Activated T-helper 2 cell treated with anti-CD3 and anti-CD28 coated beads, Interferon-gamma antibody, Interleukin-2, Interleukin-4, amounts not matched to agents 10 μg/mL and 5 μg/mL and 100 μg/mL, durations not matched to agents 14 hours and 24 hours and 36 hours (primary cell): Measurements from ENCODE around the gene TIMM9. TPM values are rescaled to one million over a fixed set of nuclear protein-coding genes. Genes with fewer than 3 reads are reported as not detected.
"Not testable (repeated sequence)": the region's sequence is repeated elsewhere in the genome, so short reads cannot be mapped to it uniquely, and the experiment has no call there.

Experiments used
- DNase-seq: peaks from one replicate; pipeline ENCODE4 v3.0.0; 2021; ENCODE audit warnings: low spot score
- H3K27ac Mint-ChIP-seq: one replicate; pipeline ENCODE4 v1.8.0; 2021; ENCODE audit warnings: mixed read lengths
- H3K27me3 Mint-ChIP-seq: one replicate; pipeline ENCODE4 v1.8.0; 2021; ENCODE audit warnings: low read depth, mixed read lengths
- H3K36me3 Mint-ChIP-seq: one replicate; pipeline ENCODE4 v1.8.0; 2021; ENCODE audit warnings: low read depth, mixed read lengths
- H3K4me1 Mint-ChIP-seq: one replicate; pipeline ENCODE4 v1.8.0; 2021; ENCODE audit warnings: low read depth, mixed read lengths
- H3K4me3 Mint-ChIP-seq: one replicate; pipeline ENCODE4 v1.8.0; 2021; ENCODE audit warnings: low read depth, mild to moderate bottlenecking, moderate library complexity, mixed read lengths
- H3K9me3 Mint-ChIP-seq: one replicate; pipeline ENCODE4 v1.8.0; 2021; ENCODE audit warnings: mixed read lengths
- intact Hi-C: fragments of 100-400 bp; cut with micrococcal nuclease; formaldehyde crosslinking; loops from one replicate; pipeline ENCODE4 v1.15.1; 2023
- total RNA-seq: library from RNA; stranded (reverse); gene quantifications from 2 replicates; pipeline ENCODE4 v1.2.3, GENCODE V29; 2022

TIMM9 gene
- total RNA-seq, 1 donor from 2014 or later, result 65.1 TPM

DNA sequence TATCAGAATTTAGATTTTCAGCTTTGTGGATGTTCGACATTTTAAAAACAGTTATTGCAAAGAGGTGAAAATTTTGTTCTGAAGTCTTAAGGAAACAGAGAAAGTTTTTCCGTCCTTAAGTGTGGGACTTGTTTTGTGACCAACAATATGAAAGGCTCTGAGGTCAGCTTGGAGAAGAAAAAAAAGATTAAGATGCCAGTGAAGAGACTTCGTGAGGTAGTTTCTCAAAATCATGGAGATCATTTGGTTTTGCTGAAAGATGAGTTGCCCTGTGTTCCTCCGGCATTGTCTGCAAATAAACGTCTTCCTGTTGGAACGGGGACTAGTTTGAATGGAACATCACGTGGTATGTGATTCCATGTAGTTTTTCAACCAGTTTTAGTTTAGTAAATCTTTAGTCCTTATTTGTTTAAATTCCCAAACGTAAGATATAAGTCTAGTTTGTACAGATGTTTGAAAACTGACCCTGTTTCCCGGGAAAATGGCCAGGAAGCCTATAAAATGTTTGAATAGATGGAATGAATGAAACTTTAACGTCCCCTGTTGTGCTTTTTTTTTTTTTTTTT, 870 bp upstream of the TIMM9 start:
- Mint-ChIP-seq H3K27ac (peak overlapping the region; percentile 99), H3K4me1 (peaks cover 37% of the 10 kb centered on the region), H3K4me3 (peak overlapping the region; percentile 94), H3K9me3 (no peaks in the 10 kb centered on the region), H3K27me3 (no peaks in the 10 kb centered on the region), H3K36me3 (peaks cover 30% of the 10 kb centered on the region)
- DNase-seq, result no peak
- intact Hi-C loops, result loop anchor here (5.0 to 10.0 kb wide), 4 partner anchors 144 to 1853 kb away; partner anchors contain the start of genes DACT1, JKAMP, L3HYPDH and TMEM260

DNA sequence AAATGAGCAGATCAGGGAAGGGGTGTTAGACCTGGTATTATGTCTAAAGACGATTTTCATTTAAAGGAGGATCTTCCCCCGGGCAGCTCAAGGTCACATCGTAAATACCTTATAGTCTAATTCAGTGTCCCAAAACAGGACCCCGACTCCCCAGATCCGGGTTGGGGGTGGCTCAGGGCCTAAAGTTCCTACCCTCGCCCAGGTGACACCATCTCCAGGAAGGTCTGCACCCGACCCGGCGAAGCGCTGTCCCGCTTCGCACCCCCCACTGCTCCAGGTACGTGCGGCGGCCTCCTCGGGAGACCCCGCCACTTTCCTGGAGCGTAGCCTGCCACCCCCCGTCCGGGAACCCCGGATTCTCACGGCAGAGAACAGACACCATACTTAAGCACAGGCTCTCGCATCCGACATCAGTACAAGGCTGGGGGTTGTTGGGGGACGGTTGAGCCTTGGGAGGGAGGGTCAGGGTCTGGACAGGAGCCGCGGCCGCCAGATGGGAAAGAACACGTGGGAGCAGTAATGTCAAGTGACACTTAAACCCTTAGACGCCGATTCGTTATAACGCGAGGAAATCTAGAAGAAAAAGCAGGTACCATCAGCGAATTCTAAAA, 556 bp downstream of the TIMM9 start:
- Mint-ChIP-seq H3K4me3 (peak overlapping the region; percentile 94), H3K27ac (peak overlapping the region; percentile 99), H3K9me3 (no peaks in the 10 kb centered on the region), H3K4me1 (peaks cover 35% of the 10 kb centered on the region), H3K36me3 (peaks cover 27% of the 10 kb centered on the region), H3K27me3 (no peaks in the 10 kb centered on the region)
- intact Hi-C loops, result loop anchor here (1.0 to 10.0 kb wide), 7 partner anchors 72 to 1852 kb away; partner anchors contain the start of genes ARID4A, DACT1, JKAMP and L3HYPDH
- peak; percentile 40 for DNase-seq

DNA sequence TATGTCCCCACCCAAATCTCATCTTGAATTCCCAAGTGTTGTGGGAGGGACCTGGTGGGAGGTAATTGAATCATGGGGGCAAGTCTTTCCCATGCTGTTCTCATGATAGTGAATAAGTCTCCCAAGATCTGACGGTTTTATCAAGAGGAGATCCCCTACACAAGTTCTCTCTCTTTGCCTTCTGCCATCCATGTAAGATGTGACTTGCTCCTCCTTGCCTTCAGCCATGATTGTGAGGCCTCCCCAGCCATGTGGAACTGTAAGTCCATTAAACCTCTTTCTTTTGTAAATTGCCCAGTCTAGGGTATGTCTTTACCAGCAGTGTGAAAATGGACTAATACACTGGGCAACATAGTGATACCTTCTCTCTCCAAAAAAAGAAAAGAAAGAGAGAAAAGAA, 10.4 kb downstream of the TIMM9 start:
- H3K27me3 Mint-ChIP-seq, H3K4me3 Mint-ChIP-seq, intact Hi-C loops, H3K9me3 Mint-ChIP-seq, H3K27ac Mint-ChIP-seq, DNase-seq: not testable (repeated sequence)
- Mint-ChIP-seq H3K36me3 (peaks cover 71% of the 10 kb centered on the region), H3K4me1 (peaks cover 20% of the 10 kb centered on the region)

- intact Hi-C loops, result no loop called here
- H3K27me3 Mint-ChIP-seq, result no peaks in the 10 kb centered on the region
- peaks cover 4% of the 10 kb centered on the region for H3K9me3 Mint-ChIP-seq
- peaks cover 18% of the 10 kb centered on the region for H3K4me1 Mint-ChIP-seq
- no peak overlapping the region for H3K4me3 Mint-ChIP-seq
- DNase-seq, result no peak
- H3K36me3 Mint-ChIP-seq, result peaks cover 72% of the 10 kb centered on the region
- H3K27ac Mint-ChIP-seq, result no peak overlapping the region
These were observed 11.4 kb downstream of the TIMM9 start for GRCh38 chr14:58415636-58416547.

DNA sequence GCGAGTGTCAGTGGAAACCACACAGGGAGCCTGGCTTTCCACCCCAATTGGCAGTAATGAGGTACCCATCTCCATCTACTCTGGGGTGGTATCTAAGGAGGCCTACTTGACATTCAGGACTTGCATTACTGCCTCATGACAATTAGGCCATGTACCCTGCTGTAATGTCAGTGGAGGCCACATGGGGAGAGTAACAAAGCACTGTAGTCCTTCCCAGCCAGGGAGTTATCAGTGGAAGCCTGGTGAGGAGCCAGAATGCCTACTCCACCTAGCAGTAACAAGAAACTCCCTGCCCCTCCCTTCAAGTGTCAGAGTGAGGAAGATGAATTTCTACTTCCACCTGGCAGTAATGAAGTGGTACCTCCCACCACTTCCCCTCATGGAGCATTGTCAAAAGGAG, 12.5 kb downstream of the TIMM9 start:
- H3K36me3 Mint-ChIP-seq, result peaks cover 68% of the 10 kb centered on the region
- H3K4me1 Mint-ChIP-seq, result peaks cover 13% of the 10 kb centered on the region
- H3K9me3 Mint-ChIP-seq, result peaks cover 4% of the 10 kb centered on the region
- H3K27ac Mint-ChIP-seq, result no peak overlapping the region
- H3K4me3 Mint-ChIP-seq, result no peak overlapping the region
- DNase-seq, result no peak
- H3K27me3 Mint-ChIP-seq, result no peaks in the 10 kb centered on the region
- intact Hi-C loops, result no loop called here

DNA sequence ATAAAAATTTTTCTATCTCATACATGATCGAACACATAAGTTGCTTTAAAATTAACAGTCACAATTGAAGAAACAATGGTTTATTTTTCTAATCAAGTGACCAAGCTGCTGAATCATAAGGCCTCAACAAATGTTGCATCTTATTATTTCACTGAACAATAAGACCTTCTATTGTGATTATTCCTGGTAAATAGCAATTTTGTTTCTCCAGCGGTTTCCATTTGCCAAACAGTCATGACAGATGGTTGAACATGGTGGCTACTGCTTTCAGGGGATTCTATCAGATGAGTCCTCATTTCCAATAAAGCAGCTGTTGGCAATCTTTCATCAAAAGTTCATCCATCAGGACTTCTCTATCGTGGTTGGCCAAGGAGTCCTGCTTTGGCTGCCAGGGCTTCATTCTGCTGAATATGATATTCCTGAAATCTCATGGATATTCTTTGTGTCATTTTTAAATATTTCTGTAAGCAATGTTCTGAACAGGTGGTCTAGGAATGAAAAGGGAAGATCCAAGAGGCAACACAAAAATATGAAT, 18.6 kb downstream of the TIMM9 start:
- Mint-ChIP-seq H3K27me3 (no peaks in the 10 kb centered on the region), H3K4me3 (no peak overlapping the region), H3K4me1 (peaks cover 2% of the 10 kb centered on the region), H3K27ac (no peak overlapping the region), H3K9me3 (no peaks in the 10 kb centered on the region), H3K36me3 (peaks cover 48% of the 10 kb centered on the region)
- DNase-seq, result no peak
- intact Hi-C loops, result no loop called here

GRCh38 chr14:58401587-58401986, 25.7 kb downstream of the TIMM9 start:
- no peak for DNase-seq
- no peaks in the 10 kb centered on the region for H3K4me1 Mint-ChIP-seq
- H3K36me3 Mint-ChIP-seq, result peaks cover 16% of the 10 kb centered on the region
- intact Hi-C loops, result no loop called here
- H3K4me3 Mint-ChIP-seq, result no peak overlapping the region
- no peaks in the 10 kb centered on the region for H3K9me3 Mint-ChIP-seq
- H3K27me3 Mint-ChIP-seq, result no peaks in the 10 kb centered on the region
- no peak overlapping the region for H3K27ac Mint-ChIP-seq

GRCh38 chr14:58398895-58399294, 28.4 kb downstream of the TIMM9 start:
- H3K4me1 Mint-ChIP-seq, result peaks cover 7% of the 10 kb centered on the region
- H3K27me3 Mint-ChIP-seq, result no peaks in the 10 kb centered on the region
- intact Hi-C loops, result no loop called here
- peaks cover 7% of the 10 kb centered on the region for H3K36me3 Mint-ChIP-seq
- H3K27ac Mint-ChIP-seq, result no peak overlapping the region
- no peaks in the 10 kb centered on the region for H3K9me3 Mint-ChIP-seq
- no peak overlapping the region for H3K4me3 Mint-ChIP-seq
- no peak for DNase-seq

DNA sequence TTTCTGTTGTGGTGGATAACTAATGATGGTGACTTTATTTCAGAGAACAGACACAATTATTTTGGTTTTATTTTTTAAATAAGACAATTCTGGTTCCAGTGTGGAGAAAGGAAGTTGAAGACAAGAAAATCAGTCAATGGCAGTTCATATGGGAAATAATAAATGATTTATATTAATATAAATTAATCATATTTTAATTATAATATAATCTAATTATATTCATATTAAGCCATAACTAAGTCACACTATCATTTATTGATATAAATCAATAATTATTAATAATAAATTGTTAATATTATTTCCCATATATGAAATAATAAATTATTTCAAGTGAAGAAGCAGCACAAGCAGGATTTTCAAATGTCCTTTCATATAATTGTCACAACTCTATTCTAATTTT, 28.8 kb downstream of the TIMM9 start:
- Mint-ChIP-seq H3K9me3 (no peaks in the 10 kb centered on the region), H3K27me3 (no peaks in the 10 kb centered on the region), H3K4me3 (no peak overlapping the region), H3K36me3 (peaks cover 7% of the 10 kb centered on the region), H3K27ac (no peak overlapping the region), H3K4me1 (peaks cover 7% of the 10 kb centered on the region)
- DNase-seq, result no peak
- intact Hi-C loops, result no loop called here

GRCh38 chr14:58397156-58397555, 30.2 kb downstream of the TIMM9 start:
- Mint-ChIP-seq H3K27me3 (no peaks in the 10 kb centered on the region), H3K27ac (no peak overlapping the region), H3K36me3 (peaks cover 7% of the 10 kb centered on the region), H3K9me3 (no peaks in the 10 kb centered on the region), H3K4me3 (no peak overlapping the region), H3K4me1 (peaks cover 7% of the 10 kb centered on the region)
- intact Hi-C loops, result no loop called here
- no peak for DNase-seq

- H3K27ac Mint-ChIP-seq, result peak within 1 kb of the TSS; percentile 36
- no peaks in the 10 kb centered on the region for H3K9me3 Mint-ChIP-seq
- DNase-seq, result peak; percentile 67
- peaks cover 9% of the 10 kb centered on the region for H3K4me1 Mint-ChIP-seq
- no peaks in the 10 kb centered on the region for H3K27me3 Mint-ChIP-seq
- peak within 1 kb of the TSS; percentile 67 for H3K4me3 Mint-ChIP-seq
- intact Hi-C loops, result no loop called here
- H3K36me3 Mint-ChIP-seq, result peaks cover 3% of the 10 kb centered on the region
These were observed 31.2 kb downstream of the TIMM9 start, which contains the start of gene TOMM20L for GRCh38 chr14:58395812-58396788. Gene TOMM20L, plus strand, starts transcription at chr14:58395930. Its CDS starts 28 bp downstream, at chr14:58395958.

DNA sequence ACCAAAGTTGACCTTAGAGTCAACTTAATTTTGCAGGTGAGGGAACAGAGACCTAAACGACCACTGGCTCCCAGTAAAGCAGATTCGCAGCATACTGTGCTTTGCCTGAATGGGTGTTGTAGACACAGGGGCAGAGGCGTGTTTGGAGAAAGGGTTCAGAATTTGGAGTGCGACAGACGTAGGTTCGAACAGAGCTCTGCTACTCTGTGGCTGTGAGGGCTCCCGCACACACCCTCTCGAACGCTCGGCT, 31.8 kb downstream of the TIMM9 start:
- Mint-ChIP-seq H3K27ac (peak overlapping the region; percentile 36), H3K4me1 (peaks cover 14% of the 10 kb centered on the region), H3K27me3 (no peaks in the 10 kb centered on the region), H3K36me3 (peaks cover 3% of the 10 kb centered on the region), H3K4me3 (peak overlapping the region; percentile 61), H3K9me3 (no peaks in the 10 kb centered on the region)
- DNase-seq, result no peak
- intact Hi-C loops, result no loop called here
